HepG2 (cell line): Measurements from ENCODE around the gene ARHGEF9. TPM values are rescaled to one million over a fixed set of nuclear protein-coding genes. Genes with fewer than 3 reads are reported as not detected.

ENCODE experiments used
- ATAC-seq: fragments of 200-7000 bp; cut with Tn5 transposase; 3 replicates; pipeline ENCODE4 v1.9.1; 2020; ENCODE audit warnings: mild to moderate bottlenecking, moderate library complexity
- BruUV-seq: library from RNA; stranded (reverse); fragments of 400-500 nt; replicated peaks from 2 replicates; lab custom pipeline; 2021; lab: Mats Ljungman, UMichigan
- CTCF ChIA-PET: fragments of 300-600 bp; formaldehyde crosslinking; extraction: SDS; loops from one replicate; lab custom pipeline; 2021; ENCODE audit warnings: low total read pairs, inconsistent platforms, low intra/inter-chr PET ratio; lab: Yijun Ruan, JAX
- POLR2A ChIA-PET: fragments of 350-600 bp; sonication (Branson Sonifier 250); formaldehyde crosslinking; loops from one replicate; lab custom pipeline; 2020; ENCODE audit warnings: antibody characterized with exemption, inconsistent platforms; lab: Yijun Ruan, JAX
- DNase-seq: peaks from one replicate; pipeline ENCODE4 v3.0.0-alpha.2; 2015; ENCODE audit warnings: low spot score
- FAIRE-seq: peaks from 3 replicates; lab custom pipeline; 2011; peaks lifted over from hg19 to GRCh38; lab: Jason Lieb, UNC
- H2AFZ ChIP-seq: one replicate; pipeline ENCODE4 v1.6.1; 2011; ENCODE audit warnings: low read length, inconsistent platforms
- H3K27ac ChIP-seq: fragments of 300-600 bp; 3 replicates; pipeline ENCODE4 v1.8.0; 2011; ENCODE audit warnings: mixed run types, mild to moderate bottlenecking, mixed read lengths, low read length, inconsistent platforms; ENCODE audit not compliant: insufficient read depth; ENCODE audit errors: extremely low read length
- H3K27me3 ChIP-seq, 2 experiments: fragments of 200-600 bp in 1 of 2; 2 replicates in 1 of 2; 3 replicates in 1 of 2; pipeline versions ENCODE4 v1.6.0 to v1.8.0; 2011; ENCODE audit warnings: low read length in 2 of 2, mild to moderate bottlenecking in 2 of 2, moderate library complexity in 2 of 2, inconsistent platforms in 1 of 2; ENCODE audit not compliant: insufficient read depth in 2 of 2, control insufficient read depth in 1 of 2
- H3K36me3 ChIP-seq, 2 experiments: fragments of 200-600 bp in 1 of 2; replicated peaks in 1 of 2; 2 replicates in 1 of 2; 3 replicates in 1 of 2; pipeline versions ENCODE4 v1.5.1 to v1.8.0; 2011; ENCODE audit warnings: low read length in 2 of 2, inconsistent platforms in 1 of 2; ENCODE audit not compliant: insufficient read depth in 2 of 2, control insufficient read depth in 1 of 2
- H3K4me1 ChIP-seq: 2 replicates; pipeline ENCODE4 v1.5.1; 2012; ENCODE audit warnings: low read length, inconsistent platforms; ENCODE audit not compliant: insufficient read depth
- H3K4me2 ChIP-seq: 2 replicates; pipeline ENCODE4 v1.6.0; 2011; ENCODE audit warnings: low read depth, low read length, inconsistent platforms
- H3K4me3 ChIP-seq, 3 experiments: fragments of 200-600 bp in 1 of 3; sonication (generic), shearing (Covaris generic) in 1 of 3; replicated peaks in 1 of 3; 2 replicates each; pipeline ENCODE4 v1.5.1; 2011 to 2016; ENCODE audit warnings: low read length in 3 of 3, inconsistent platforms in 2 of 3, low read depth in 2 of 3, mild to moderate bottlenecking in 2 of 3, control low read depth in 1 of 3, mixed read lengths in 1 of 3; ENCODE audit not compliant: insufficient read depth in 1 of 3
- H3K79me2 ChIP-seq: one replicate; pipeline ENCODE4 v1.6.1; 2011; ENCODE audit warnings: low read length, inconsistent platforms; ENCODE audit not compliant: insufficient read depth
- H3K9ac ChIP-seq: 2 replicates; pipeline ENCODE4 v1.6.0; 2011; ENCODE audit warnings: mild to moderate bottlenecking, low read depth, low read length, inconsistent platforms; ENCODE audit not compliant: insufficient read depth
- H3K9me3 ChIP-seq: 2 replicates; pipeline ENCODE4 v1.5.1; 2012; ENCODE audit warnings: mild to moderate bottlenecking, low read length
- H4K20me1 ChIP-seq: 2 replicates; pipeline ENCODE4 v1.6.0; 2011; ENCODE audit warnings: inconsistent platforms, mild to moderate bottlenecking, low read length, moderate library complexity; ENCODE audit not compliant: insufficient read depth
- CEBPB ChIP-seq: IDR thresholded peaks from 2 replicates; pipeline ENCODE4 v1.6.1; 2011; ENCODE audit warnings: low read depth, low read length, improper control_type of control experiment, borderline replicate concordance
- HDAC2 ChIP-seq: sonication (generic); formaldehyde crosslinking; IDR thresholded peaks from 2 replicates; pipeline ENCODE4 v1.4.0; 2020; ENCODE audit warnings: missing genetic modification reagents
- JUNB ChIP-seq: sonication (generic); formaldehyde crosslinking; IDR thresholded peaks from 2 replicates; pipeline ENCODE4 v1.8.0; 2022; ENCODE audit warnings: missing genetic modification reagents, mild to moderate bottlenecking, borderline replicate concordance
- NFE2 ChIP-seq: sonication (generic); formaldehyde crosslinking; IDR thresholded peaks from 2 replicates; pipeline ENCODE4 v1.4.0; 2020; ENCODE audit warnings: missing genetic modification reagents
- SALL2 ChIP-seq: sonication (generic); formaldehyde crosslinking; IDR thresholded peaks from 2 replicates; pipeline ENCODE4 v1.8.1; 2023; ENCODE audit warnings: mild to moderate bottlenecking, missing genetic modification reagents, inconsistent platforms
- U2AF2 ChIP-seq: fragments of 200-400 bp; formaldehyde crosslinking; IDR thresholded peaks from 2 replicates; pipeline ENCODE4 v1.6.1; 2017; ENCODE audit warnings: low read depth, mild to moderate bottlenecking, low read length
- ZBTB42 ChIP-seq: sonication (generic); formaldehyde crosslinking; IDR thresholded peaks from 2 replicates; pipeline ENCODE4 v1.5.0; 2020; ENCODE audit warnings: mild to moderate bottlenecking, missing genetic modification reagents
- ZNF101 ChIP-seq: sonication (generic); formaldehyde crosslinking; IDR thresholded peaks from 2 replicates; pipeline ENCODE4 v1.4.0; 2020; ENCODE audit warnings: mild to moderate bottlenecking, low read depth, missing genetic modification reagents, borderline replicate concordance
- ZNF235 ChIP-seq: sonication (generic); formaldehyde crosslinking; IDR thresholded peaks from 2 replicates; pipeline ENCODE4 v1.8.1; 2023; ENCODE audit warnings: mild to moderate bottlenecking, missing genetic modification reagents, borderline replicate concordance
- WGBS: methylation state at CpG from one replicate; pipeline ENCODE4 v1.1.6; 2017; ENCODE audit warnings: low lambda C conversion rate; 5-methylcytosine and 5-hydroxymethylcytosine counted together
- in situ Hi-C: cut with HindIII; loops from 2 replicates; pipeline ENCODE4 v1.10.0; 2017; ENCODE audit warnings: low pct_unique_long_range_greater_than_20kb; ENCODE audit not compliant: extremely low pct_ligation_motif_present
- intact Hi-C: fragments of 100-400 bp; cut with micrococcal nuclease; formaldehyde crosslinking; loops from one replicate; pipeline ENCODE4 v1.10.0; 2022; ENCODE audit not compliant: unreplicated experiment
- polyA plus RNA-seq, 8 experiments: library from polyadenylated mRNA; depleted of rRNA in 3 of 8; stranded (reverse) in 7 of 8; unstranded in 1 of 8; fragments of >200 nt; fragmentation: Illumina TruSeq in 4 of 8; extraction: Trizol in 4 of 8; gene quantifications; 2 replicates each; pipeline versions ENCODE4 v1.2.1 to v1.2.3, GENCODE V29; 2011 to 2016; ENCODE audit warnings: low read depth in 4 of 8, missing spikeins in 1 of 8, mixed read lengths in 1 of 8; ENCODE audit not compliant: insufficient read depth in 1 of 8
- total RNA-seq, 5 experiments: library from RNA; depleted of rRNA; stranded (reverse); fragments of >200 nt; fragmentation: Illumina TruSeq; extraction: Trizol; gene quantifications; 2 replicates each; pipeline ENCODE4 v1.2.3, GENCODE V29; 2016; ENCODE audit warnings: low read depth in 1 of 5

Gene ARHGEF9
- total and polyA plus RNA-seq, 2 of the 13 experiments (the other 11 are each of a cell fraction or from before 2014, with no cell fraction given), result 0.91 to 1.8 TPM

DNA sequence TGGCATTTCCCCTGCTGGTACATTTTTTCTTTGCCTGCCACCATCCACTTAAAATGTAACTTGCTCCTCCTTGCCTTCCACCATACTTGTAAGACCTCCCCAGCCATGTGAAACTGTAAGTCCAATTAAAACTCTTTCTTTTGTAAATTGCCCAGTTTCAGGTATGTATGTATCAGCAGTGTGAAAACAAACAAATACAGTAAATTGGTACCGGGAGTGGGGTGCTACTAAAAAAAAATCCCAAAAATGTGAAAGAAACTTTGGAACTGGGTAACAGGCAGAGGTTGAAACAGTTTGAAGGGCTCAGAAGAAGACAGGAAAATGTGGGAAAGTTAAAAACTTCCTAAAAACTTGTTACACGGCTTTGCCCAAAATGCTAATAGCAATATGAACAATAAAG, 16.3 kb downstream of the ARHGEF9 start:
- DNase-seq (no peak), FAIRE-seq (no peak), ATAC-seq (no peak)
- Histone ChIP-seq H3K9ac (no peak overlapping the region), H3K79me2 (no peaks in the 10 kb centered on the region), H2AFZ (no peak overlapping the region), H3K27me3 (no peaks in the 10 kb centered on the region), H3K4me1 (no peaks in the 10 kb centered on the region), H3K4me2 (no peak overlapping the region), H4K20me1 (no peaks in the 10 kb centered on the region), H3K36me3 (no peaks in the 10 kb centered on the region), H3K9me3 (peaks cover 7% of the 10 kb centered on the region; the same call in 1 of the 2 replicates), H3K27ac (no peak overlapping the region), H3K4me3 (no peak overlapping the region)
- ChIA-PET CTCF (no interaction called here), POLR2A (no interaction called here)
- WGBS, result 50% methylated on average over 2 of the region's 2 CpGs
- in situ Hi-C loops, result no loop called here
- intact Hi-C loops, result no loop called here
- TF ChIP-seq U2AF2, result no peak
- no peak for TF ChIP-seq HDAC2 (CRISPR knock-in tag)
- no peak for TF ChIP-seq ZBTB42 (CRISPR knock-in tag)
- no peak for TF ChIP-seq SALL2 (CRISPR knock-in tag)
- TF ChIP-seq CEBPB, result no peak
- no TSS peak for BruUV-seq

DNA sequence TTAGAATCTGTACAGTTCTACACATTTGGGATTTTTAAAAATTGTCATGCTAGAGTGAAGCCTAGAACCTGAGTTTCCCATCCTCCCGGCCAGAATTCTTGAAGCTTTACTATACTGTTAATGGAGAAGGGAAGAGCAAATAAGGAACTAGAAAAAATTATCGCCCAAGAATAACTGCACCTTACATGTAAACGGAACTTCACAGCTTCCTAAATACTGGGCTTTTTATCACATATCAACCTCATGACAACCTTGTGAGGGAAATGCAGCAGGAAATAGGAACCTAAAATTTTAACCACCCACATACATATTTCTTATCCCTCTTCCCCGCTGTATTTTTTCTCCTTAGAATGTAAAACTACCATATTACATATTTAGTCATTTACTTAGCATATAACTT, 19.3 kb downstream of the ARHGEF9 start:
- in situ Hi-C loops, result no loop called here
- TF ChIP-seq NFE2 (CRISPR knock-in tag) (no peak), JUNB (CRISPR knock-in tag) (no peak), ZNF235 (no peak), ZNF101 (no peak)

More for the DNA sequence above, 19.3 kb downstream of the ARHGEF9 start:
- Histone ChIP-seq H2AFZ (no peak overlapping the region), H3K27ac (no peak overlapping the region), H3K27me3 (no peaks in the 10 kb centered on the region), H3K4me3 (no peak overlapping the region), H3K4me2 (no peak overlapping the region), H4K20me1 (no peaks in the 10 kb centered on the region), H3K4me1 (no peaks in the 10 kb centered on the region), H3K9me3 (peaks cover 7% of the 10 kb centered on the region; the same call in 1 of the 2 replicates), H3K36me3 (no peaks in the 10 kb centered on the region), H3K9ac (no peak overlapping the region), H3K79me2 (no peaks in the 10 kb centered on the region)
- no peak for DNase-seq
- no TSS peak for BruUV-seq
- 42% methylated on average over 4 of the region's 4 CpGs for WGBS
- no peak for FAIRE-seq
- no peak for ATAC-seq
- POLR2A ChIA-PET, result no interaction called here
- CTCF ChIA-PET, result no interaction called here
- intact Hi-C loops, result no loop called here
